Kidney tubule cell (primary cell): ENCODE data around the gene MICOS13.

Experiments used
- DNase-seq: peaks from one replicate; pipeline ENCODE4 v3.0.0-alpha.2; 2018; ENCODE audit warnings: low spot score

Gene MICOS13

DNA sequence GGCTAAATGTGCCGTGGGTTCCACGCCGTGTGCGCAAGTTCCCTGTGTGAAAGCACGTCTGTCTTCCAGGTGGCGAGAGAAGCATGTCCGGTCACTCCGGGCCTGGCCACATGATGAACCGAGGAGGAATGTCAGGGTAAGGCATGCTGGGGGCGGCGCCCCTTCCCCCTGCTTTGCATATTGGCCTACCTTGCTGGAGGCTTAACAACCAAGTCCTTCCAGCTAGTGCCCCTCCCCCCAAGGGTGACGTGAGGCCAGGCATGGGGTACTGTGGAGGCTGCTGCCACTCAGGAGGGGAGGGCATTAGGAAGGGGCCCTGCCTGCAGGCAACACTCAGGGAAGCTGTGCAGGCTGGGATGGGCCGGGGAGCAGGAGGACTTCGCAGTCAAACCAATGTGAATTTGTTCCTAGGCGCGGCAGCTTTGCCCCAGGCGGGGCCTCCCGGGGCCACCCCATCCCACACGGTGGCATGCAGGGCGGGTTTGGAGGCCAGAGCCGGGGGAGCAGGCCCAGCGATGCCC is 12.5 kb downstream of the MICOS13 start:
- DNase-seq: peak; percentile 41

DNA sequence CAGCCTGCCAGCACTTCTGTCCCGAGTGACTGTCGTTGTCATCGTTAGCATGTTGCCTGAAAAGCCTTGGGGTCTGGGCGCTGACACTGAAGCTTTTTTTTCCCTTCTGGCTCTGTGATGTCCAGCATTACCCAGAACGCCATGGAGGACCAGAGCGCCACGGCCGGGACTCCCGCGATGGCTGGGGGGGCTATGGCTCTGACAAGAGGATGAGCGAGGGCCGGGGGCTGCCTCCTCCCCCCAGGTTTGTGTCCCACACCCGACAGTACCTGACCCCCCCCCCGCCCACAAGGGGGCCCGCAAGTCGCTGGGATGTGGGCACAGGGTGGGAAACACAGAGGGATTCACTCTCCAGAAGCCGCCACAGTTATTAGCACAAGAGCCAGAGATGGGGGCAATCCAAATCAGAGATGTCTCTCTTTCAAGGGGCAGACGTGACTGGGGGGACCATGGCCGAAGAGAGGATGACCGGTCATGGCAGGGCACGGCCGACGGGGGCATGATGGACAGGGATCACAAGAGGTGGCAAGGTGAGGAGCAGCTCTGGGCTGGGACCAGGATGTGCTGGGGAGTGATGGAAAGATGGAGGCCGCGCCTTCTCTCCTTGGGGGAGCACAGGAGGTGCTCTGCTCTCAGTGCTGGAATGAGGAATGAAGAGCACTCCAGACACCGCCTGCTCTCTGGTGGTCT is 13.2 kb downstream of the MICOS13 start:
- DNase-seq: no peak

DNA sequence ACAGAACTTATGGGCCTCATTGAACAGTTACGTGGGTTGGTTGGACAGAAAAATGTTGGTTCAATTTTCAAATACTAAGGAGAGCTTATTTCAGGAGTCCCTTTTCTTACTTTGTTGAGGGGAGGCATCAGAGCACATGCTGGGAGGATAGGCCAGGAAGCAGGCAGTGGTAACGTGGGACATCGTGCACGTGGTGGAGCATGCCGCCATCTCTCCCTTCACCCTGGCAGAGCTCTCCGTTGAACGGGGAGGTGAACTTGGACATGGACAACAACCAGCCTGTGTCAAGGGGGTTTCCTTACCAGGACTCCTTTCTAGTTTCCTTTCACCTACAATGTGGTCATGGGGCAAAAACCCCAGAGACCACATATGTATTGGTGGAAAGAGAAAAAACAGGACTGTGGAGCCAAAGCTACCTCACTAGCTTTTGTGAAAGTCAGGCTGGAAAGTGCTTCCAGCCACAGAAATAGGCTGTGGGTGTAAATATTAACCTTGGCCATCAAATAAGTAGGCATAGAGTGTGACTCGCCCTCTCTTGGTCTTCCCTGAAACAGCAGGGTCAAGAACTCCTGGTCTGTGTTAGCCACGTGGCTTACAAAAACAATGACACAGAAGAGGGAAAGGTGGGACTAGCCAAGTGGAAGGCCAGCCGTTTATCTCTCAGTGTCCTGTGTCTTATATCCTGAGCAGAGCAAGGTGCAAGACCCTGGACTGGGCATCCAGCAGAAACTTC is 14.4 kb downstream of the MICOS13 start:
- peak; percentile 88 for DNase-seq

DNA sequence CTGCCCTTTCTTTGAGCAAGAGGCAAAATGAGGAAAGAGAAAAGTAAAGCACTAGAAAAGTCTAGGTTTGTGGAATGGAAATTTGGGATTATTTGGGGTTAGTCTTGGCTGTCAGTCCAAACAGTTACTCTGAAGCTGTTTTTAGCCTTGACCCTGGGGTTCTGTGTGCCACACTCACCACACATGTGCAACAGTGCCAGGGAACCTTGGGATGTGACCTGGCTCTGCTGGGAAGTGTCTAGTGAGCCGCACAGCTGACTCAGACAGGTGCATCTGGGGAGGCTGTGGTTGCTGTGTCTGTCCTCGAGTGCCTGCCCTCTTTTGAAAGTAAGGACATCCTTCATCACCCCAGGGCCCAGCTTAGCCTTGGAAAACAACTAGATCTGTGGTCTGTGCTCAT is 15.8 kb downstream of the MICOS13 start:
- DNase-seq: peak; percentile 20

DNA sequence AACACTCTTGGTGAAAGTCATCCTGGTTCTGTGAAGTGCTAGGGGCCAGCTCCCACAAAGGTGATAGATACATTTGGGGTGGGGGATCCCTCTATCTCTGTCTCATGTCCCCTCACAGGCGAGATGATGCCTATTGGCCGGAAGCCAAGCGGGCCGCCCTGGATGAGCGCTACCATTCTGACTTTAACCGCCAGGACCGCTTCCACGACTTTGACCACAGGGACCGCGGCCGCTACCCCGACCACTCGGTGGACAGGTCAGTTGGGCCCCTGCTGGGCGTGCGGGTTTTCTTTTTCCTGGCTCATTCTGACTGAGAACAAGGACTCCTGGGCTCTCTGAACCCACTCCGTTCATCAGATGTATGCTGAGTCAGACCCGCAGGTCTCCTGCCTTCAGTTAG is 16.4 kb downstream of the MICOS13 start:
- no peak for DNase-seq

DNA sequence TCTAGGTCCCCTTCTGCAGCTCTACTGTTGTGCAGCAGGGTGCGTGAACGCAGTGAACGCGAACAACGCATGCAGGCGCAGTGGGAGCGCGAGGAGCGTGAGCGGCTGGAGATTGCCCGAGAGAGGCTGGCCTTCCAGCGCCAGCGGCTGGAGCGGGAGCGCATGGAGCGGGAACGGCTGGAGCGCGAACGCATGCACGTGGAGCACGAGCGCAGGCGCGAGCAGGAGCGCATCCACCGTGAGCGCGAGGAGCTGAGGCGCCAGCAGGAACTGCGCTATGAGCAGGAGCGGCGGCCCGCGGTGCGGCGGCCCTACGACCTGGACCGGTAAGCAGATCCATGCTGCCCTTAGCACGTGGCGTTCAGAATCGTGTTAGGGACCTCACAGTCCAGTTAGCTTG is 18.8 kb downstream of the MICOS13 start:
- DNase-seq: no peak

DNA sequence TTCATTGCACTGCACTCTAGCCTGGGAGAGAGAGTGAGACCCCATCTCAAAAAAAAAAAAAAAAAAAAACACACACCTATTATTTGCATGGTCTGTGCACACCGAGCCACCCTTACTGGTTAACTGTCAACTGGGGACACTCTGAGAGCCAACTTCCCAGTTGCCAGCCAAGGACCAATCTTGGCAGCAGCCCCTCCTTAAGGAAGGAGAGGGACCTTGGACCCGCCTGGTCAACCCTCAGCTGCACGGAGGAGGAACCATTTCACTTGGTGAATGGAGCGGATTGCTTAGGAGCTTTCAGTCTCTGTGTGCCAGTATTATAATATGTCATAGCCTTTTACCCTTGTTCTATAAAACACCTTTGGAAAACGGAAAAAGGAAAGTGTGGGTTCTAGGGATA is 24.9 kb downstream of the MICOS13 start:
- DNase-seq: no peak

DNA sequence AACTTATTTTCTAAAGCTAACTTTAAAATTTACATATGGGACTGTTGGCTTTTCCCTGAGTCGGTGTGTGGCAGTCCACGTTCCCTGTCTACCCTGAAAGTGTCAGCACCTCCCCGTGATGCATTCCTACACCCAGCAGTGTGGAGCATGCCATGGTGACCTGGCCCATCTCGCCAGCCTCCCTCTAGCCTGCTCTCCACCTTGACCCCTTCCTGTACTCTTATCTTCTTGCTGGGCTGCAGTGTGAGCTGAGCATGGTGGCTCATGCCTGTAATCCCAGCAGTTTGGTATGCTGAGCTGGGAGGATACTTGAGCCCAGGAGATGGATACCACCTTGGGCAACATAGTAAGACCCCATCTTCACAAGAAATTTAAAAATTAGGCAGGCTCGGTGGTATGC is 25.4 kb downstream of the MICOS13 start:
- DNase-seq: no peak

DNA sequence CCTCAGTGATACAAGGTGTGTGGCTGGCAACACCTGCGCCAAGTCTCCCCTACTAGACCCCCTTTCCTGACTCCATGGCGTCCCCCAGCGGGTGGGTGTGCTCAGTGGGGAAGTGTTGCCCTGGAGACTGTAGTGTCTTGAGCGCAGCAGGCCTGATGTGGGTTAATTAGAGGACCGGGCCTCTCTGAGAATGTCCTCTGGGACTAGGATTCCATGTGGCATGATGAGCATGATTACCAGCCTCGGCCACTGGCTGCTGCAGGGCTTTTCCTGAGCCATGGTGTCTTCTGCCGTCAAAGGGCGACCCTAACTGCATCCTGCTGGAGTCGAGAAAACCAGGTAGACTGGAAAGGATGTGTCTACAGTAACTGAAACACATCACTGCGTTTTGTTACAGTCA is 28.1 kb downstream of the MICOS13 start:
- DNase-seq: no peak

DNA sequence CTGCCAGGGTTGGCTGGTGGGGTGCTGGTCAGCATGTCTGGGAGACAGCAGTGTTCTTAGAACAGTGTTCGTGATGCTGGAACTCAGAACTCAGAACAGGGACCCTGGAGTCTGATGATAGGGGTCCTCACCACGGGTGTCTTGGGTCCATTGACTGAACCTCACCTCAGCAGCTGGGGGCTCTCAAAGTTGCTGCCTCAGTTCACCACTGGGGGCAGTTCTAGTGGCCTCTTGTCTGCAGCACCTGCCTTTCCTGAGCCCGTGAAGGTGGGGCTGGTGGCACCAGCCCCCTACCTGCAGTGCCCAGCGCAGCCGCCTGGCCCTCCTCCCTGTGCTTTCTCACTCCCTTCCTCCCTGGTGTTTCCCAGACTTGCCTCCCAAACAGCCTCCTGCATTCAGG is 29.0 kb downstream of the MICOS13 start:
- no peak for DNase-seq

DNA sequence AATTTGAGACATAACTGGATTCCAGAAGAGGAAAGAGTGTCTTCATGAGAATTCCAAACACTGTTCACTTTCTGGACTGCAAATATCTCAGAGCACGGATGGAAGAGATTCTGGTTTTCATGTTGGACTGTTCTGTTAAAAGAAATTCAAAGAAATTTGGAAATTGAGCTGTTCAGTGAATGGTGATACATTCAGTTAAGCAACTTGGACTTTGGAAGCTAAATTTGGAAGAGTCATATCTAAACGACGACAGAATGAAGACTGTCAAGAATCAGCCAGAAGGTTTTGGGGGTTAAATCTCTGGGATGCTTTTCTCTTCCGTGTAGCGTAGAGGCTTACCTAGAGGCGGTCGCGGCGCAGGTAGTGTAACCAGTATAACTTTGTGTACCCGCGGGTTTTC is 31.9 kb downstream of the MICOS13 start:
- DNase-seq: no peak

DNA sequence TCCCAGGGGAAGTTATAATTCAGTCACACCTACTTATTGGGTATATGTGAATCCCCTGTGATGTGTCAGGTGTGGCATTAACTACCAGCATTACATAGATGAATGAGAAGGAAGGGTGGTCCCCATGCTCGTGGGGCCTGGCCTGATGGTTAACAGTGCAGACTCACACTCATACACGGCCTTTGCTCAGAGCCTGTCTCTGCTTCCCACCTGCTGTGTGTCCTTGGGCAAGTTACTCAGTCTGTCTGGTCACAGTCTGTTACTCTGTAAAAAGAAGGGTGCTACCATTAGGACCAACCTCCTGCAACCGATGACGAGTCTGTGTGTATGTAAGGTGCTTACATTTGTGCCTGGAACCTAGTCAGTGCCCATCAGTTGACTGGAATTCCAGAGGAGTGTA is 33.6 kb downstream of the MICOS13 start:
- no peak for DNase-seq

DNA sequence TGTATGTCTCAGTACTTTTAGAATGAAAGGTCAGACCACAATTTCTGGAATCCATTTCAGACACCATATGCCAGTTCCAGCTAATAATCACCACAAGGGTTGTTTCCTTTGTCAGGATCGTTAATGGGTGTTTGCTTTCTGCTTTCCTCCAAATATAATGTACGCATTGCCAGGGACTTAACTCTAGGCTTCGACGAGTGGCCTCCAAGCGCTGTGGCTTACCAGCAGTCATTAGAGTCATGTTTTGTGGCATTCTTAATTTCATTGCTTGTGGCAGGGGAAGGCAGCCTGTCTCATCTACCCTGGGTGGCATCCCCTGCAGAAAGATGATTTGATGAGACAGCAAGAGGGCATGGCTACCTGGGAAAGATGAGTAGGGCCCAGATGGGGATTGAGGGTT is 34.9 kb downstream of the MICOS13 start:
- no peak for DNase-seq

DNA sequence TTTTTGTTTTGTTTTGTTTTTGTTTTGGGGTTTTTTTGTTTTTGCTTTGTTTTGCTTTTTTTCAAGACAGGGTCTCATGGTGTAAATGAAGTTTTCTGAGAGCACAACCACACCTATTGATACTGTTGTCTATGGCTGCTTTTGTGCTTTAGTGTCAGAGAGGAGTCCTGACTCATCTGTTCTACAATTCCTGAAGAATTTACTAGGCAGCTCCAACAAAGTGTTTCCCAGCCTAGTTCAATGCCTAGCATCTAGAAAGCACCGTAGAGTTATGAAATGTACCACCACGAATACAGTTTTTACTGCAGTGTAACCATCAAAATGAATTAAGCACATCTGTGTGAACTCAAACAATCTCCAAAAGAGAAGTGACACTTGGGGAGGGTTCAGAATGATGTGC is 36.3 kb downstream of the MICOS13 start:
- DNase-seq: no peak

DNA sequence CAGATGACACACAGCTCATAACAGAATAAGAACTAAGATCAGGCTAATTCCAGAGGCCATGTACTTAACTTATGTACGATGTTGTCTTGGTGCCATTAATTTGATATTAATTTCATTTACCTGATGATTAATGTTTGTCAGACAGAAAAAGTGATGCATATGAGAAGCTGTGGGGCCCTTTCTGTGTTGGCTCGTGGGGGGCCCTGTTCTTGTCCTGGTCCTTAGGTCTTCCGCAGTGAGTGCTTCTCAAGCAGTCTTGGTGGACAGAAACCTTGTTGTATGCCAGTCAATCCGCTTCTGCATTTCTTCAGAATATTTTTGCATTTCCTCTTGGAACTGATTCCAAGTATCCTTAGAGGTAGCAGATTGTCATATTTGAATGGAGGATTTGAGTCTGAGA is 37.3 kb downstream of the MICOS13 start:
- no peak for DNase-seq

DNA sequence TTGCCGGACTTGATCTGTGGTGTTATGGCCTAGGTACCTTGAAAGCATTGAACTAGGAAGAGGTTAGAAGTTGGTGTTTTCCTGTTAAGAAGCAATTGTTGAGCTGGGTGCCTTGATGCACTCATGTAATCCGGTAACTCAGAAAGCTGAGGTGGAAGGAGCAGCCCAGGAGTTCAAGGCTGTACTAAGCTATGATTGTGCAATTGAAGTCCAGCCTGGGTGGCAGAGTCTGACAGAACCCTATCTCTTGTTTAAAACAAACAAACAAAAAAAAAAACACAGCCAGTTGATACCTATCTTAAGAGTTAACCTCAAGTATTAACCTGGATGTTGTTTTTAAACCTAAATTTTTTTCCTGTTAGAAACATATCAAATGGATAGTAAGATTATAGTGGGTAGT is 38.1 kb downstream of the MICOS13 start:
- DNase-seq: no peak

DNA sequence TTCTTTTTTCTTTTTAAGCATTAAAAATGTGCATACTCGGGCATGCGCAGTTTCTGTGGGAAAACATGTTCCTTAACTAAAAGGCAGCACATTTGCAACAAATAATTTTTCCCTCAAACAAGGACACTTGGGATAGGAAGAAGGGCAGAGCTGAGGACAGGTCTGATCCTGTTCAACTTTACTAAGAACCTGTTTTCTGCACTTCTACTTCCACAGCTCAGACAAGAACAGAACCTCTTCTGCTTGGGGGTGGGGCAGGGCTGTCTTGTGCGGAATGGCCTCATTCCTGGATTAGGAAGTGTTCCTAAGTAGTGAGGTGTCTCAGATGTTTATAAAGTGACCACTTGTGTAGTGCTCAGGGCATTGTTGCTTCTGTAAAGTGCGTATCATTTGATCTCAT is 39.1 kb downstream of the MICOS13 start:
- no peak for DNase-seq

DNA sequence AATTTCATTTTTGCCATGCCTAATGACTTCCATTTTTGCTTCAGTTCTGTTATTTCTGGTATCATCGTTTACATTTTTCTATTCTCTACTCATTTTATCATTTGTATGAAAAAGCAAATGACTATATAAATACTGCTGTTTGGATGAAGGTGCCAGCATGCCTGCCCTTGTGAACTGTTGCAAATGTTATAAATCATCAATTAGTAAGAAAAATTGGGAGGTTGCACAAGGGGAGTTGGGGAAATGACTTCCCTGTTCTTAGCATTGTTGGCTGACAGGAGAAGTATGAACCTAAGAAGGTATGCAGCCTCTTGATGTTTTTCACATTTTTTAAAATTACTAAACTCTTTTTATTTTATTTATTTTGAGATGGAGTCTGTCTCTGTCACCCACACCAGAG is 42.3 kb downstream of the MICOS13 start:
- DNase-seq: no peak

DNA sequence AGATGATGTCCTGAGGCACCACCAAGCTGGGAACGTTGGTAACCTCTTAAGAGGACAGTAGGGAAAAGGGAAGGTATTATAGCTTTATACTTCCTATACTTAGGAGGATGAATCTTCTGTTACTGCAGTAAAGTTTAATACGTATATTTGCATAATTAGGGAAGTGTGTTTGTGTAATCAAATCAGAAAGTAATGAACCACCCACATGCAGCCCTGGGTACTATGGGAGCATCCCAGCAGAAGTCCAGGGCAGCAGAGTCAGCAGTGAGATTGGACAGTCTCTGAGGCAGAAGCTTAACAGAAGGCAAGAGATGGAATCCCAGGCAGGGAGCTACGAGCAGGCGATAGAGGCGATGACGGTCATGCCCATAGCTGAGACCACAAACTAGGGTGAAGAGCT is 44.9 kb downstream of the MICOS13 start:
- DNase-seq: no peak

DNA sequence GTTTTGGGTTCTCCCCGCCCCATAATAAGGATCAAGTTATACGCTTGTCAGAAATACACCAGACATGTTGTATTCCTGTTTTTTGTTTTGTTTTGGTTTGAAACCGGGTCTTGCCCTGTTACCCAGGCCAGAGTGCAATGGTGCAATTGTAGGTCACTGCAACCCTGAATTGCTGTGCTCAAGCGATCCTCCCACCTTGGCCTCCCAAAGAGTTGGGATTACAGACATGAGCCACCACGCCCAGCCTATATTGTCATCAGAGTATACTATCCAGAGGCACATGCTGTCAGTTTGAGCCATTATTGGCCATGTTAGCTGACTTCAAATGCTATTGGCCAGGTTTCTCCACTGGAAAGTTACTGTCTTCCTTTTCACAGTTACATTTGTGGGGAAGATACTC is 47.7 kb downstream of the MICOS13 start:
- DNase-seq: no peak

DNA sequence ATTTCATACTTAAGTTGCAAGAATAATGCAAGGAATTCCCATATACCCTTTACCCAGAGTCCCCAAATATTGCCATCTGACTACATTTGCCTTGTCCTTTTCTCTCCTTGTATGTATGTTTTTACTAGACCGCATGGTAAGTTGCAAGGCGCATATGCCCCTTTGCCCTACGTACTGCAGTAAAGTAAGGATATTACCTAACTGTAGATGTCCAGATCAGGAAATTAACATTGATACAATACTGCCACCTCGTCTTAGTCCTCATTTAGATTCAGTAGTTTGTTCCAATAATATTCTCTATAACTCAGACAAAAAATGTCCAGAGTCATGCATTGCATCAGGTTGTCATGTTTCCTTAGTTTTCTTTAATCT is 48.1 kb downstream of the MICOS13 start:
- no peak for DNase-seq

DNA sequence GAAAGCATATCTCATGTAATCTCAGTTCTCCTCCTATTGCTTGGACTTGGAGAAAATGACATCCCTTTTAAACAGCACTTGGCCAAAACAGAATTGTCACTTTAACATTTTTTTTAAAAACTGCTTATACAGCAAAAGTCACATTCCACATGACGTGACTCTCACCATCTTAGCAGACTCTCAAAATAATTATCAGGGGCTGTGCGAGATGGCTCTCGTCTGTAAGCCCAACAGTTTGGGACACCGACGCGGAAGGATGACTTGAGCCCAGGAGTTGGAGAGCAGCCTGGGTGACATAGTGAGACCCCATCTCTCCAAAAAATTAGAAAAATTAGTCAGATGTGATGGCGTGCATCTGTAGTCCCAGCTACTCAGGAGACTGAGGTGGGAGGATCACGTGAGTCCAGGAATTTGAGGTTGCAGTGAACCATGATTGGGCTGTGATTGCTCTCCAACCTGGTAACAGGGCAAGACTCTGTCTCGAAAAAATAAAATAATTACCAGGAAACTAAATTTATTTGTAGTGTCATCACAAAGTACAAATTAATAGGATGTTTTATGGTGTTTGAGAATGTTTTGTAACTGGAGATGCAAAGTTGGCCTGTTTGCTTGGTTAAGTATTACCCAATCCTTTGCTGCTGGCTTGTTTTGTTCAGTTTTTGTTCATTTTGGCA is 48.6 kb downstream of the MICOS13 start:
- DNase-seq: peak; percentile 25

DNA sequence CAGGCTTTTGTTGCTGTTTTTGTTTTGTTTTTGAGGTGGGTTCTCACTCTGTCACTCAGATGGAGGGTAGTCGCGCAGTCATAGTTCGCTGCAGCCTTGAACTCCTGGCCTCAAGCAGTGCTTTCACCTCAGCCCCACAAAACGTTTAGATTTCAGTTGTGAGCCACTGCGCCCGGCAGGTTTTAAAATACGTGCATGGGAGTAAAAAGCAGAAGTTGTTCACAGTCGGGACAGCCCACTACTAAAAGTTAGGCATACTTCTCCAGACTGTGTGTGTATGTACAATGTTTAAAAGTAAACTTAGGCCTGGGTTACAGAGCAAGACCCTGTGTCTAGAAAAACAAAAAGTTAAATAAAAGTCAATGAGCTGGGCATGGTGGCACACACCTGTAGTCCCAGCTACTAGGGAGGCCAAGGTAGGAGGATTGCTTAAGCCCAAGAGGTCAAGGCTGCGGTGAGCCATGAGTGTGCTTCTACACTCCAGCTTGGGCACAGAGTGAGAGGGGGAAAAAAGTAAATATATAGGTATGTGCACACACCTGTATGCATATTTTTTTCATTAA is 51.3 kb downstream of the MICOS13 start:
- DNase-seq: no peak
